Superior temporal gyrus (tissue), 1 donor: Measurements from ENCODE around the gene TLL2.

Source experiments
- DNase-seq: peaks from one replicate; pipeline ENCODE4 v3.0.0-alpha.2; 2016; ENCODE audit errors: extremely low spot score

Gene TLL2

GRCh38 chr10:96324447-96324846 lies 189.3 kb downstream of the TLL2 start:
- no peak for DNase-seq

GRCh38 chr10:96322275-96322674 lies 191.5 kb downstream of the TLL2 start:
- no peak for DNase-seq

DNA sequence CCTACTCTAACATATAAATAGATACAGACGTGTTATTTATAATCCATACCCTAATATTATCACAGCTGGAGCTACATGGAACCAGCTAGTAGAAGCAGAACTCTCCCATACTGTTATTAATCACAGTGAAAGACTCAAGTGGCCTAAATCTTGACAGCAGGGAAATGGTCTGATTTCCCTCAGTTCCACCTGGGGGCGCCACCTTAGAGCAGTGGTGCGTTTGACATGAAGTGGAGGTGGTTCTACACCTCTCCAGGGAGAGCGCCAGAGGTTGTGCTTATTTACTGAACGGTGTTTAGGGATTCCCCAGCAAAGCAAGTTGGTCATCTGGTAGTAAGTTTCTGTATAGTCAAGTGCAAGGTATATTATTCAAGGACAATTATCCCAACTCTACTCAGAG lies 191.9 kb downstream of the TLL2 start:
- no peak for DNase-seq

GRCh38 chr10:96319754-96320474 lies 193.8 kb downstream of the TLL2 start:
- peak; percentile 28 for DNase-seq

DNA sequence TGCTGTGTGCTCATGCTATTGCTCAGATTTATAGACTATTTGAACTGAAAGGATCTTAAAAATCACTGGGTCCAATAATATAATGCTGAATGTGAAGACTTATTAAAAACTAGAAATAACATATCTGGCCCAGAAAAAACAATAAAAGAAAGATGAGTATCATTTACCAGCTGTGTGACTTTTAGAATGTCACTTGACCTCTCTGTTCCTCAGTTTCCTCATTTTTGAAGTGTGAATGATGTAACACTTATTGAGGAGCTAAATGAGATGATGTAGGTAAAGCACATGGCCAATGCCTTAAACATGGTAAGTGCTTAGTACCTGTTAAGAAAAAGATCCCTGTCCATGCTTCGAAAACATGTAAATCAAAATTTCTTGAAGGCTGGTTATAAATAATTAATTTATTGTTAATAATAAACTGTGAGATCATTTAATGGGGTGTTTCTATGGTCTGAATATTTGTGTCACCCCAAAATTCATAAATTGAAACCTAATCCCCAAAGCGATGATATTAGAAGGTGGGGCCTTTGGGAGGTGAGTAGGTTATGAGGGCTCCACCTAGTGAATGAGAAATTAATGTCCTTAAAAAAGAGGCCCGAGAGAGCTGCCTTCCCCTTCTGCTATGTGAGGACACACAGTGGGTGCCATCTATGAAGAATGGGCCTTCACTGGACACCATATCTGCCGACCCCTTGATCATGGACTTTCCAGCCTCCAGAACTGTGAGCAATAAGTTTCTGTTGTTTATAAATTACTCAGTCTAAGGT lies 196.5 kb downstream of the TLL2 start:
- no peak for DNase-seq
